ENCODE results near the gene FNBP1L. TPM values are rescaled to one million over a fixed set of nuclear protein-coding genes. Genes with fewer than 3 reads are reported as not detected.

The FNBP1L gene
- polyA plus RNA-seq, 1 donor (not counting 4 experiments of a cell fraction or from before 2014, with no cell fraction given) = 22.9 TPM

DNA sequence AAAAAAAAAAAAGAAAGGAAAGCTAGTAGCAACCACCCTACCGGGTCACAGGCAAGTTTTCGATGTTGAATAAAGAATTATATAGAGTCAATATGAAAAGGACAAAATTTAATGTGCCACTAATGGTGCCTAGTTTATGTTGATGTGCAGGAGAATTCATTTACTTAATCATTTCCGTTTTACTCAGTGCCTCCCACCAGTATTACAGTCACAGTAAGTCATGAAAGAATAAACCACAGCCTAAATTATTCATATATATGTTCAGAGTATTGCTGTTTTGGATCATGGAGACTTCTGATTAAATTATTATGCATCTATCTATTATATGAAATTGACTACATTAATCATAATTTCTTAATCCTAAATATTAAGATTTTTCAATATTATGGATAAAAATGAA is 35.3 kb downstream of the FNBP1L start:
- H3K27me3 ChIP-seq (ENCODE audit: control insufficient read depth, extremely low read depth, insufficient read depth, low read length) = no peaks in the 10 kb centered on the region
- H3K79me2 ChIP-seq (ENCODE audit: control insufficient read depth, insufficient read depth, low read length) = peaks cover 2% of the 10 kb centered on the region

DNA sequence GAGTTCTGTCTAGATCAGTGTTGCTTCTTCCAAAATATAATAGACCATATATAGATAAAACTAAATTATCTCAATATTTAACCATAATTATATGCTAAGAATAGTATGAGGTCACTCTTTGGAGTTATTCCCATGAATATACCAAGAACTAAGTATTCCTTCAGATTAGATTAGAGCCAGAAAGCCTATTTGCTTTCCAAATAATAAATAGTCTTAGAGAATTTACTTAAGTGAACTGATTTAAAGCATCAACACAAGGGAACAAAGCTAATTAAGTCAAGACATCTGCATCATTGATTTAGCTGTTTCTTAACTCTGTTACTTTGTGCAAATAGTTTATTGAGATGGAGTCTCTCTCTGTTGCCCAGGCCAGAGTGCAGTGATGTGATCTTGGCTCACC is 35.7 kb downstream of the FNBP1L start:
- Histone ChIP-seq H3K9me1 (ENCODE audit: control insufficient read depth, extremely low read depth, insufficient read depth, low read length) (no peaks in the 10 kb centered on the region), H3K27me3 (ENCODE audit: control insufficient read depth, extremely low read depth, insufficient read depth, low read length) (no peaks in the 10 kb centered on the region), H4K20me1 (ENCODE audit: control insufficient read depth, extremely low read depth, insufficient read depth, low read length) (no peaks in the 10 kb centered on the region), H2AFZ (ENCODE audit: control insufficient read depth, low read length) (no peak overlapping the region), H3K27ac (ENCODE audit: control insufficient read depth, insufficient read depth, low read length) (no peak overlapping the region), H3K9me3 (ENCODE audit: control insufficient read depth, low read depth, low read length) (no peaks in the 10 kb centered on the region), H3K4me2 (ENCODE audit: control insufficient read depth, extremely low read depth, insufficient read depth, low read depth, low read length) (no peak overlapping the region), H3K36me3 (ENCODE audit: control insufficient read depth in 2 of 2, extremely low read depth in 1 of 2, insufficient read depth in 2 of 2, low read length in 2 of 2) (no peaks in the 10 kb centered on the region), H3K79me2 (ENCODE audit: control insufficient read depth, insufficient read depth, low read length) (no peaks in the 10 kb centered on the region), H3K9ac (ENCODE audit: control insufficient read depth, extremely low read depth, insufficient read depth, low read length) (no peak overlapping the region), H3K4me1 (ENCODE audit: control insufficient read depth, extremely low read depth, insufficient read depth, low read length) (no peaks in the 10 kb centered on the region), H3K4me3 (ENCODE audit: control insufficient read depth in 2 of 3, extremely low read depth in 1 of 3, insufficient read depth in 2 of 3, low read depth in 1 of 3, low read length in 3 of 3) (no peak overlapping the region)
- DNase-seq (ENCODE audit: low read depth, low spot score) = no peak
- no peak for TF ChIP-seq EZH2 (IDR thresholded peaks at IDR 0.05; ENCODE audit: low read length)
- TF ChIP-seq CTCF (optimal IDR thresholded peaks at IDR 0.05 in 1 of 3, IDR thresholded peaks at IDR 0.05 in 1 of 3, conservative IDR thresholded peaks at IDR 0.05 in 1 of 3; ENCODE audit: extremely low read depth in 1 of 3, insufficient read depth in 2 of 3, low read length in 3 of 3) = no peak
- dilution Hi-C loops (cut with MboI; ENCODE audit: extremely low pct_ligation_motif_present, low sequenced_read_pairs) = no loop called here
- no peak for FAIRE-seq

More for the DNA sequence above, 35.3 kb downstream of the FNBP1L start:
- no peak overlapping the region for H2AFZ ChIP-seq (ENCODE audit: control insufficient read depth, low read length)
- no peak overlapping the region for H3K4me2 ChIP-seq (ENCODE audit: control insufficient read depth, extremely low read depth, insufficient read depth, low read depth, low read length)
- dilution Hi-C loops (cut with MboI; ENCODE audit: extremely low pct_ligation_motif_present, low sequenced_read_pairs) = no loop called here
- H3K4me1 ChIP-seq (ENCODE audit: control insufficient read depth, extremely low read depth, insufficient read depth, low read length) = no peaks in the 10 kb centered on the region
- no peak overlapping the region for H3K9ac ChIP-seq (ENCODE audit: control insufficient read depth, extremely low read depth, insufficient read depth, low read length)
- peaks cover 2% of the 10 kb centered on the region for H3K9me3 ChIP-seq (ENCODE audit: control insufficient read depth, low read depth, low read length)
- H4K20me1 ChIP-seq (ENCODE audit: control insufficient read depth, extremely low read depth, insufficient read depth, low read length) = no peaks in the 10 kb centered on the region
- H3K36me3 ChIP-seq (ENCODE audit: control insufficient read depth in 2 of 2, extremely low read depth in 1 of 2, insufficient read depth in 2 of 2, low read length in 2 of 2) = no peaks in the 10 kb centered on the region
- TF ChIP-seq EZH2 (IDR thresholded peaks at IDR 0.05; ENCODE audit: low read length) (no peak), CTCF (optimal IDR thresholded peaks at IDR 0.05 in 1 of 3, IDR thresholded peaks at IDR 0.05 in 1 of 3, conservative IDR thresholded peaks at IDR 0.05 in 1 of 3; ENCODE audit: extremely low read depth in 1 of 3, insufficient read depth in 2 of 3, low read length in 3 of 3) (no peak)
- H3K9me1 ChIP-seq (ENCODE audit: control insufficient read depth, extremely low read depth, insufficient read depth, low read length) = no peaks in the 10 kb centered on the region
- H3K4me3 ChIP-seq (ENCODE audit: control insufficient read depth in 2 of 3, extremely low read depth in 1 of 3, insufficient read depth in 2 of 3, low read depth in 1 of 3, low read length in 3 of 3) = no peak overlapping the region
- no peak for DNase-seq (ENCODE audit: low read depth, low spot score)
- FAIRE-seq = no peak
- H3K27ac ChIP-seq (ENCODE audit: control insufficient read depth, insufficient read depth, low read length) = no peak overlapping the region
